Measurements from ENCODE around the gene PRKCB.
A peak's percentile ranks its signal among the peaks of the same experiment; 100 is the strongest.
"Not testable (repeated sequence)": the region's sequence is repeated elsewhere in the genome, so short reads cannot be mapped to it uniquely, and the experiment has no call there.

Gene PRKCB

DNA sequence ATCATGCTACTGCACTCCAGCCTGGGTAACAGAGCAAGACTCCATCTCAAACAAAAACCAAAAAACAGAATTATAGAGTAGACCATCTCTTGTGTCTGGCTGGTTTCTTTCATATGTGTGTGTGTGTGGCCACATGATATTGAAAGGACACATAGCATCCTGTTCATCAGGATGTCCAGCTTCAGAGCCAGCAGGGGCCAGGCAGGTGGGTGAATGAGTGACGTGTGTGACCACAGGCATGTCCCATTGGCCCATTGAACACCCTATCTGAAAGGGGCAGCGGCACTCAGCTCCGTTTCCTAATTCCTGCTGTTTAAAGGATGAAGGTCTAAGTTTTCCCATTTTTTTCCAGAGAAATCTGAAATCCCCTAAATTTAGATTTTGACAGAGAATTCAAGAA lies 174.2 kb downstream of the PRKCB start:
- DNase-seq: no peak

DNA sequence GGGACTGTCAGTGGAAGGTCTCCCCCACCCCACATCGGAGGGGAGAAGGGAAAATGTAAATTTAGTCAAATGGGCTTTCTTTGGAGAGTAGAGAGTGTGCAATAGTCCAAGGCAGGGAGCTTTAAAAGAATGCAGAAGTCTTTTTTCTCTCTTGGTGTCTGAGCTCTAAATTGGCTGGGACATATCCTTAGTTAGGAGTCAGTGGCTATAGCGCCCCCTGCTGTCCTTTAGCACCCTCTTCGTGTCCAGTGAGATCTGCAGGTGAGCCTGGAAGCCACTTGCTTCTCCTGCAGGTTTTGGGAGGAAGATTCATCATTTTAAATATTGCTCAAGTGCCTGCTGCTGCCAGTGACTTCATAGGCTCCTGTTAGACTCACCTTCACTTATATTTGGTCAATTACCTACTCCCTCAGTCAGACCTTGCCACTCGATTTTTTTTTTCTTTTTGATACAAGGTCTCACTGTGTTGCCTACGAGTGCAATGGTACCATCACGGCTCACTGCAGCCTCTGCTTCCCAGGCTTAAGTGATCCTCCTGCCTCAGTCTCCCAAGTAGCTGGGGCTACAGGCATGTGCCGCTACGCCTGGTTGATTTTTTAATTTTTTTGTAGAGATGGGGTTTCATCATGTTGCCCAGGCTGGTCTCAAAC lies 174.8 kb downstream of the PRKCB start:
- DNase-seq: peak; percentile 84

DNA sequence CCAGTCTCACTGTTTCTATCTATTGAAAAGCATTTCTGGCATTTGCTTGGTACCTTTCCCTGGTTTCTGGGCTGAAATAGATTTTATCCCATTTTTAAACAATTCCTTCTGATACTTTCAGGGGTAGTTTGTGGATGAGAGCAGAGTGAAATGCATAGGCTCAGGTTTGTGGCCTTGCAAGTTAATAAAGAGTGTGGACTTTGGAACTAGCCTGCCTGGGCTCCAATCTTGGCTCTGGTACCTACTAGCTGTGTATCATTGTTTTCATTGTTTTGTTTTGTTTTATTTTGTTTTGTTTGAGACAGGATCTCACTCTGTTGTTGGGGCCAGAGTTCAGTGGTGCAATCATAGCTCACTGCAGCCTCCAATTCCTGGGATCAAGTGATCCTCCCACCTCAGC lies 175.5 kb downstream of the PRKCB start:
- DNase-seq: no peak

DNA sequence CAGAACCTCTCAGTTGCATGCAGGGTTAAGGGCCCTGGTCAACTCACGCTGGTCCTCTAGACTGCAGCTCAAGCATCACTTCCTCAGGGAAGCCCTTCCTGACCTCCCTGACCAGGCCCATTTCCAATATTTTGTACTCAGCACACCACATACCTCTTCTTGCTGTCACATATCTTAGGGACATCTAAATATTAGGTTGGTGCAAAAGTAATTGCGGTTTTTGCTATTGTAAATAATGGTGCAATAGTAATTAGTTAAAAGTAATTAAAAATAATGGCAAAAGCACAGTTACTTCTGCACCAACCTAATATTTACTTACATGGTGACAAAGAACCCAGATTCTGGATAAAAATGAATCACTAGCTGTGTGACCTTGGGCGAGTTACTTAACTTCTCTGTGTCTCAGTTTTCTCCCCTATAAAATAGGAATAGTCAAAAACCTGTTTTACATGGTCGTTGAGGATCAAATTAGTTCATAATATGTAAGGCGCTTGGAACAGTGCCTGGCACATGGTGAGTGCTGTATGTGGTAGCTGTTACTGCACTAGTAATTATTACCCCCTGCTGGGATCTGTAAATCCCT lies 177.4 kb downstream of the PRKCB start:
- DNase-seq: no peak

DNA sequence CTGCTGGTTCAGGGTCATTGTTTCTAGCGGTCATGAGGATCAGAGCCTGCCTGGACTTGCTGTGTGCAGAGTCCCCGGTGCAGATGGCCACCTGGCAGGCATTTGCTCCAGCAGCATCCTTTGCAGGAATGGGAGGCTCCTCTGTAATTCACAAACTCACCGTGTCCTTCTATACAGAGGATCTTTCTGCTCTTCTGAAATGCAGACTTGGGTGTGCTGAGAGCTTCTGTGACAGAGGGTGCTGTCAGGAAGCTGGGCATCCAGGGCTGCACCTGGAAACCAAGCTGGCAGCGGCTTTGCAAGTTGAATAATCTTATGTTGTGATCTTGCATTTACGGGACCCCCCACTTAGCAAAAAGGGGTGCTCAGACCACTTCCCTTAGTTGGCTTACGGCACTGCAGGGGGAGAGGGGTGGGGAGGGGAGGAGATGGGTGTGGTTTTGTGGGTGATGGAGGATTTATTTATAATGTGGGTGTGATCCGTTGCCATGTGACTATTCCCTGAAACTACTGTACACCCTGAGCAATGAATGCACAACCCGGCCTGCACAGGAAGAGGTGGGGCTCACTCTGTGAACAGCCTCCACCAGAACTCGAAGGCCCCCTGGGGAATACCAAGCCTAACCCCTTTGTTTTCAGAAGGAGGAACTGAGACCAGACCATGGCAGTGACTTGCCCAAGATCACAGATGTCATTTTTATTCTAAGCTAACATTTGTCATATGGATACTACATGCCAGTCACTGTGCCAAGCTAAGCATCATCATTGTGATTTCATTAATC lies 178.3 kb downstream of the PRKCB start:
- DNase-seq: no peak

DNA sequence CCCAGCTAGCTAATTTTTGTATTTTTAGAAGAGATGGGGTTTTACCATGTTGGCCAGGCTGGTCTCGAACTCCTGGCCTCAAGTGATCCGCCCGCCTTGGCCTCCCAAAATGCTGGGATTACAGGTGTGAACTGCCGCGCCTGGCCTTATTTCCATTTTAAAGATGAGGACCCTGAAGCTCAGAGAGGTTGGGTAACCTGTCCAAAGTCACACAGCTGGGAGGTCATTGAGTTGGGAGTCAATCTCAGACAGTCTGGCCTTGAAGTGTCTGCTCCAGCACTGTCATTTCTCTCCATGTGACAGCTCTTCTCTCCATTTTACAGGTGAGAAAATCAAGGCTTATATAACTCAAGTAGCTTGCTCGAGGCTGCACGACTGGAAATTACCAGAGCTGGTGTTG lies 179.2 kb downstream of the PRKCB start:
- DNase-seq: not testable (repeated sequence)

DNA sequence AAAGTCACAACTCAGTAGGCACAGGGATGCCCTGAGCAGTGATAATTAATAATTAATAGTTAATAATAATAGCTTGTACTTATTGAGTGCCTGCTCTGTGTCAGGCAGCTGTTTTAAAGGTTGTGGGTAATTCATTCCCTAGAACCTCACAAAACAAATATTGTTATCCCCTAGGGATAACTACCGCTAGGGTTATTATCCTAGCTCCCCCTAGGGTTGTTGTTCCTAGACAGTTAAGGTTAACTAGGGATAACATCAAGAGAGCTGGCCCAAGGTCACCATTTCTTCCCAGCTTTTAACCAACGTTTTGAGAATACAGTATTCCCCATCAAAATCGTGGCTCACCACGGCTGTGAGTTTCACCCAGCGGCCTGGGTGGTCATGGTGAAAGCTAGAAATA lies 180.1 kb downstream of the PRKCB start:
- no peak for DNase-seq

DNA sequence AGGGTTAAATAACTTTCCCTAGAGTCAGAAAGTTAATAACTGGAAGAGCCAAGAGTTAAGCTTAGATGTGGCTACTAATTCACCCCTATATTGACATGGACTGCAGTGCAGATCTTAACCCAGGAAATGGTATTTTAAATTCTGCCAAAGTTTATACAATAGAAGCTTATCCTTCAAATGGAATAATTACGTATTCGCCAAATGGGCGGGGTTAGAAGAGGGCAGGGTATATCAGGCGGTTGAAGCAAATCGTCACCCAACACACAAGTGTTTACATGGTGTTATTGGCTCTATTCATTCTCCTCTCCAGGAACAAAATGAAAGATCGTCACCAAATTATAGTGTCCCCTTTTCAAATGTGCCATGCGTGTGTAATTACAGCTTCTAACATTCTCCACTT lies 182.7 kb downstream of the PRKCB start:
- DNase-seq: no peak

DNA sequence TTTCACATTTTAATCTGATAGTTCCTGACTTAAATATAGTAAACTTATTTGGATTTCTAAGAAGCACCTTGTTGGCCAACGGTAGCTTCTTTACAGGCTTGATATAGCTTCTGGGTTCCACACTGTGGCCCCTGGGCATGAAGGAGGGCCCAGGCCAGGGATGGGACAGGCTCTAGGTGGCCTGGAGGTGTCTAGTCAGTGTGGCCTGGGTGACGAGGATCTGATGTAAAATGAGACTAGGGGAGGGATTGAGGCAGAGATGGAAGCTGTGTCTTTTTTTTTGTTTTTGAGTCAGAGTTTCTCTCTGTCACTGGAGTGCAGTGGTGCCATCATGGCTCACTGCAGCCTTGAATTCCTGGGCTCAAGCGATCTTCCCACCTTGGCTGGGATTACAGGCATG lies 187.0 kb downstream of the PRKCB start:
- DNase-seq: no peak

DNA sequence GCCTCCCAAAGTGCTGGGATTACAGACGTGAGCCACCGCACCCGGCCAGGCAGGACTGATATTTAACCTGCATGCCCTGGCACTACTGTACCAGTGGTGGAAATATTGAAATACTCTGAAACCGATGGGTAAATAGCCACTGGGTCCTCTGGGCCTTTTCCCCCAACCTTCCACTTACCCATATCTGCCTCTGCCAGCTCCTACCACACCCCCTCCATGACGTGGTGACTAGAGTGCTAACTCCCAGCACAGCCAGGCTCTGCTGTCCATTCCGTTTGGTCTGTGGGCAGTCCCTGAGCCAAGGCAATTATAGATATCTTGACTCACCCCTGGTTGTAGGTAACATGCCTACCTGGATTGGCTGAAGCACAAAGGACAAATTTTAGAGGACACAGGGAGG lies 187.8 kb downstream of the PRKCB start:
- DNase-seq: no peak

DNA sequence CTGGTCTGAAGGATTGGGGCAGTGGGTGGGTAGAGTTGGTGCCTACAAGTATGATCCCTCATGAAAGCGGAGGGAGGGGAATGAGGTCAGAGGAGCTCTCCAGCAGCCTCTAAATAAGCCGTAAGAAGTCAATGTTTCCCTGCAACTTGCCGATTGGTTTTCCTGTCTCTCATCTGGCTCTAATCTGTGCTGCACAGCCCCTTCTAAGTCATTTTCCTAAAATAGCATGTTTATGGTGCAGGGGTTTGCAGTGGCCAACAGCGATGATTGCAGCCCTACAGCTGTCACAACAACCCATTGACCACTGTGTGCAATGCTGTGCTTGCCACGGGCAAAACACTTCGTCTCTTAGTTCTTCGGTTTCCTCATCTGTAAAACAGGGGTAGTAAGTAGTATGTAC lies 189.2 kb downstream of the PRKCB start:
- DNase-seq: no peak

DNA sequence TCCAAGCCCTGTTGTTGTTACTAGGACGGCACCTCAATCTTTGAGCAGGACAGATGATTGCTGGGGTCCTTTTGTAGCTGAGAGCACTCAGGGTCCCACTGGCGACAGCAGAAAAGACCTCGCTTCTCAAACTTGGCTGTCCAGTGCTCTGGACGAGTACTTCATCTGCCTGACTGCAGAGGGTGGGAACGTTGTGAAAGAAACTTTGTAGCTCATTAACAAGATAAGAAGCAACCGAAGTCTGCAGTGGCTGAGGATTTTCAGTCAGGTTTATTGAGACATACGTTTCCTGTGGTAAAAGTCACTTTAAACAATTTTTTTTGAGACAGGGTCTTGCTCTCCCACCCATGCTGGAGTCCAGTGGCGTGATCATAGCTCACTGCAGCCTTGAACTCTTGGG lies 191.7 kb downstream of the PRKCB start:
- no peak for DNase-seq

DNA sequence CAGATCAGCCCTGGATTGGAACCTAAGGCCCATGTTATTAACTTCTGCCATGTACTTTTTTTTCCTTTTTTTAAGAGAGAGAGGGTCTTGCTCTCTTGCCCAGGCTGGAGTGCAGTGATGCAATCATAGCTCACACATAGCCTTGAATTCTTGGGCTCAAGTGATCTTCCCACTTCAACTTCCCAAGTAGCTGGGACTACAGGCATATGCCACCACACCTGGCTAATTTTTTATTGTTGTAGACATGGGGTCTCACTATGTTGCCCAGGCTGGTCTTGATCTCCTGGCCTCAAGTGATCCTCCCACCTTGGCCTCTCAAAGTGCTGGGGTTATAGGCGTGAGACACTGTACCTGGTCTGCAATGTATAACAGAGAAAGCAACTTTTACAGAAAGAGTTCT lies 194.1 kb downstream of the PRKCB start:
- DNase-seq: not testable (repeated sequence)

DNA sequence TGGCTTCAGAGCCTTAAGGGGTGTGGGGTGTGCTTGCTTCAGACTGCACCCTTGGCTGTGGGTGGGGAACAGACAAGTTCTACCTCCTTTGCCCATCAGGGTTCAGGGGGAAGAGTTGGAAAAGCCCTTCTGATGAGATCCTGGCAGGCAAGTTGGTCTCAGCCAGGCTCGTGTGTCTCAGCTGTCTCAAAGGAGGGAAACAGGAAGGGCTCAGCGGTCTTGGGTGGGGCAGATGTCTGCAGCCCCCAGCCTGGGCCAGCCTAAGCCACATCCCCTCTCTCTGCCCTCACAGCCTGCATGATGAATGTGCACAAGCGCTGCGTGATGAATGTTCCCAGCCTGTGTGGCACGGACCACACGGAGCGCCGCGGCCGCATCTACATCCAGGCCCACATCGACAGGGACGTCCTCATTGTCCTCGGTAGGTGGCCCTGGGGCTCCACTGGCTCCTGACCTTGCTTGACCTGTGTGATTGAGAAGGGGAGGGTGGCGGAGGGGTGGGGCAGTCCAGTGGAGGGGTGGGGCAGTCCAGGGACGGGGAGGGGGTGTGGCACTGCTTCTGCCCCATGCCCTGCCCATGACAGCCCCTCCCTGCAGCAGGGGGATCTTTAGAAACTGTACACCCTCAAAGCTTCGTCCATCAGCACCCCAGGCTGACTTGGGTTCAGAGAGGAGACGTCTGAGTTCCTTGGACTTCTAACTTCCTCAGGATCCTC lies 199.5 kb downstream of the PRKCB start:
- no peak for DNase-seq

DNA sequence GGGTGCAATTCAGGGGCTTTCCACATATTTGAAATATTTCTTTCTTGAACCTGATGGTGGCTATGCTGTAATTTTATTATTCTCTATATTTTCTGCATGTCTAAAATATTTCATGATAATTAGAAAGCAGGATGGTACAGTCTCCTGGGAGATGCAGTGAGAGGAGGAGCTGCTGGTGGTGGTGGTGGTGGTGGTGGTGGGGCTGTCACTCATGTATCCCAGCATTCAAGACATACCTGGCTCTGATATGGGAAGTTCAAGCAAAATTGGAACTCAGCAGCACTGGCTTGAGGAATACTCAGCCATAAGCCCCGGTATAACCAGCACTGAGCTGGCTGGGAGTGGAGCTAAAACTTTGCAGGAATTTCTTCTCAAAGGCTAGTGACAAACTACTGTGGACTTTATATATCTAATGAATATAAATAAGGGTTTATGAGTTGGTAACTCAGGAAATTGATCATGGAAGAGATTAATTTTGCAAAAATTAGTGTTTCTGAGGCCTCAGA lies 200.3 kb downstream of the PRKCB start:
- no peak for DNase-seq

DNA sequence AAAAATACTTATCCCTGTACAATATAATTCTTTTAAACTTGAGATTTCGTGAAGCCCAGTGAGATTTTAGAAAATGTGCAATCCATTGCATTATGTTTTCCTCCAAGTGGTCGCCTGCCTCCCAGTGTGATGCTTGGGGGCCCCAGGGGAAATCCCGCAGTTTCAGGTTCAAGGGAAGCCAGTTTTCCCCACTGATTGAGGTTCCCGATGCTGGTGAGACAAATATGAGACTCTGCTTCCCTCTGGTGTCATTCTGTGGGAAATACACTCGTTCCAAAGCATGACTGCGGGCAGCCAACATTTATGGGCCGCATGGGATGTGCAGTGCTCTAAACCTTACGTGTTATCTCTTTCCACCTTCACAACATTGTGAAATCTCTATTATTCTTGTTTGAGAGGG lies 200.8 kb downstream of the PRKCB start:
- peak; percentile 50 for DNase-seq

DNA sequence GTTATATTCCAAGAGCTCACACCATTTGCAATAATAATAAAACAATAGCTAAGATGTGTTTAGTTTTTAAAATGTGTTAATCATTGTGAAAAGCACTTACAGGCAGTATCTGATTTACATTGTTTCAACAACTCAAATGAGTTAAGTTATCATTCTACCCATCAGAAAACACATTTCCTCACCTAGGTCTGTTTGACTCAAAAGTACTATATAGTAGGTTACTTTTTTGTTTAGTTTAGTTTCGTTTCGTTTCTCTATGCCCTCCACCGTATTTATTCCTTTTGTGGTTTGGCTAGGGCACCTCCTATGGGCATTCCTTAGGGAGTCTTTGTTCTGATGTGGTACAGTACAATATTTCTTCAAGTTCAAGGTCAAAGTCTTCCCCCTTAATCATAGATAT lies 201.6 kb downstream of the PRKCB start:
- DNase-seq: no peak

DNA sequence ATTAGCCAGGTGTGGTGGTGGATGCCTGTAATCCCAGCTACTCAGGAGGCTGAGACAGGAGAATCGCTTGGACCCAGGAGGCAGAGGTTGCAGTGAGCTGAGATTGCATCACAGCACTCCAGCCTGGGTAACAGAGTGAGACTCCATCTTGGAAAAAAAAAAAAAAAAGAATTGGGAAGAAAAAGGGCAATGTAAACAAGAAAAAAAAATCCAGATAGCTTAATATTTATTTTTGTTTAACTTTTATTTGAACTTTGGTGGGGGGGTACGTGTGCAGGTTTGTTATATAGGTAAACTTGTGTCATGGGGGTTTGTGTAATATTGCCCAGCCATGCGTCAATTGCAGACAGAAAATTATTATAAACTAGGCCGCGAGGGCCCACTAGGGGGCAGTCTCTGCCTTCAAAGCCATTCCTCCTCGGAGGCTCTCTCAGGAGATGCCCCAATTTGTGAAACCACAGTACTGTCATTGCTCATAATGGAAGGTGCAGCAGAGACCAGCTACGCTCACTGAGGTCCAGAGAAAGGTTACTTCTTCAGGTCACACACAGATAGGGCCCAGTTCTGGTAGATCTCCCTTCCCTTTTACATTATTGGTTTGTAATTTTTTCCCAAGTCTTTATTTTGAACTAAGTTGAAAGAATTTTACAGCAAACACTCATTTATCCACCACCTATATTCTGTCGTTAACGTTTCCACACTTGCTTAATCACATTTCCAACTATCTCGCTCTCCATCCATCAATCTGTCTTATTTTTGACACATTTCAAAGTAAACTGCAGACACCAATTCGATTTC lies 206.2 kb downstream of the PRKCB start:
- DNase-seq: peak; percentile 79

DNA sequence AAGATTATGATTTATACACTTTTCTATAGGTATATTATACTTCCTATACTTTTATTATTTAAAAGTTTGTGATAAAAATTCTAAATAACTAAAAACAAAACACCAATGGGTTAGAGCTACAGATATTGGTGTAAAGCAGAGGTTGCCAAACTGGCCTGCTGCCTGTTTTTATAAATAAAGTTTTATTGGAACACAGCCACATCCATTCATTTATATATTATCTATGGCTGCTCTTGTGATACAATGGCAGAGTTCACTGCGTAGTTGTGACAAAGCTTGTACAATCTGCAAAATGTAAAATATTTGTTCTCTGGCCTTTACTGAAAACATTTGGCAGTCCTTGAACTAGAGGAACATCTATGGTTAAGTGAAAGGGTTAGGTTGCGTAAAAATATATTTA lies 208.7 kb downstream of the PRKCB start:
- no peak for DNase-seq

DNA sequence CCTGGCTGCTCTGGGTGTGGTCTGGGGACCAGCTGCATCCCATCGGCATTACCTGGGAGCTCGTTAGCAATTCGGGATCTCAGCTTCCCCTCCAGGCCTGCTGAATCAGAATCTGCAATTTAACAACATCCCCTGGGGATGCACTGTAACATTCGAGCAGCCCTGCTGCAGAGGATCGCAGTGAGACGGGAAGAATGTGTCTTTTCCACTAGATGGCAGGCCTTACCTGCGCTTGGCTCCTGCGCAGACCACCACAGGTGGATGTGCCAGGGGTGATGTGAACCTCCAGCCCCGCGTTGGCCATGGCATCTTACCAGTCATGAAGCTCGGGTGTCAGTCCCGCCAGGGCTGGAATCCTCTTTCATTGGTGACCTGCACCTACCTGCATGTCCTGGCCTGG lies 209.9 kb downstream of the PRKCB start:
- DNase-seq: no peak

DNA sequence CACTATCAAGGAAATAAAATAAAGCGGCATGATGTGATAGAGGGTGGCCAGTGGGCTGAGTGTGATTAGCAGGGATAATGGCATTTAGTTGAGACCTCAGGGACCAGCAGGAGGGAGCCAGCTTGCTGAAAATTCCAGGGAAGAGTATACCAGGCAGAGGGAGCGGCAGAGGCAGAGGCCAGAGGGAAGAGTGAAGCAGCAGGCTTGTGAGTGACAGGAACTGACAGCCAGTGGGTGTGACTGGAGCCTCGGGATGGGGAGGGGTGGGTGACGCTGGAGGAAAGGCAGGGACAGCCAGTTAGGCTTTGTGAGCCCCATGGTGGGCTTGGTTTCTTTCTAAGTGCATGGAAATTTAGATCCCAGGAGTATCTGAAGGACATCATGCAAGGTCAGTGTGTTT lies 210.7 kb downstream of the PRKCB start:
- DNase-seq: no peak

DNA sequence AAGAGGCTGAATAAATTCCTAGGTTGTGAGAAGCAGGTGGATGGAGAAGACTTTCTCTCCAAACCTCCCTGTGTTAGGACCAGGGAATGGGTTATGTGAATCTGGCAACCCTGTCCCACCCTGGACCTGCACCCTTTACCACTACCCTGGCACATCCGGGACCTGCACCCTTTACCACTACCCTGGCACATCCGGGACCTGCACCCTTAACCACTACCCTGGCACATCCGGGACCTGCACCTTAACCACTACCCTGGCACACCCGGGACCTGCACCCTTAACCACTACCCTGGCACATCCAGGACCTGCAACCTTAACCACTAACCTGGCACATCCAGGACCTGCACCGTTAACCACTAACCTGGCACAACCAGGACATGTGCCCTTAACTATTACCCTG lies 213.3 kb downstream of the PRKCB start:
- DNase-seq: no peak

DNA sequence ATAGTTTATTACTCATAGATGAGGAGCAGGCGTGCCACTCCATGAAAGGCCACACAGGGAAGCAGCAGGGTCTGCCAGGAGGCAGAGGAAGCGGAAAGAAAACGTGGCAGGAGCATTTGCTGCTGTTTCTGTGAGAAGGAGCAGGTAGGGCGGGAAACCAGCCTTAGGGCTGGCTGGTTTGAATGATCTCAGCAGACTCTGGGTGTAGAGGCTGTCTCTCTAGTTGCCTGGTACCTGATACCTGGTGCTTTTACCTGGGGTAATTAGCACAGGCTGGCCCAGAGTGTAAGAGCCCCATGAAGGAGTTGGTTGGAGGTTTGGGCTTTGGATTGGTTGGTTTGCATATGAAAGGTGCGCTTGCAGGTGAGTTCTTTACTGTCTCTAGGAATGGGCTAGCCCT lies 215.3 kb downstream of the PRKCB start:
- DNase-seq: no peak

All from midbrain (tissue), 1 donor.